ENCODE measurements around the gene KRT80.

DNA sequence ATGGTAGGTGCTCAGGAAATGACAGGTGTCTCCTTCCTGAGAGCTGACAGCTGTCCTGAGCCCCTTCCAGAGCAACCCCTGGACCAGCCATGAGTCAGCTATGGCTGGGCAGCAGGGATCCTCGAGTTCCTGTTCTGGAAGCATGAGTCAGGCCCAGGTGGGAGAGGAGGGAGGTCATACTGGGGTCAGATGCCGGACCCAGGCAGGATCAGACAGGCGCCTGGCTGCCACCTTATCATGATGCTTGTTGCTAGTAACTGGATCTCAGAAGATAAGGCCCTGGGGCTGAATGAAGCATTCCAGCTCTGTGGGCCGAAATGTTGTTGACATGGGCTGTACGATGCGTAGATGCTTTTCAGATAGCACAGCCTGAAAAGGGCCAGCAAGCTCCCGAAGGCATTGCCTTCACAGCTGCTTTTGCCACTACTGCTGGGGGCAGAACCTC is 23.8 kb upstream of the KRT80 start:
- TF ChIP-seq, protein P1, sequence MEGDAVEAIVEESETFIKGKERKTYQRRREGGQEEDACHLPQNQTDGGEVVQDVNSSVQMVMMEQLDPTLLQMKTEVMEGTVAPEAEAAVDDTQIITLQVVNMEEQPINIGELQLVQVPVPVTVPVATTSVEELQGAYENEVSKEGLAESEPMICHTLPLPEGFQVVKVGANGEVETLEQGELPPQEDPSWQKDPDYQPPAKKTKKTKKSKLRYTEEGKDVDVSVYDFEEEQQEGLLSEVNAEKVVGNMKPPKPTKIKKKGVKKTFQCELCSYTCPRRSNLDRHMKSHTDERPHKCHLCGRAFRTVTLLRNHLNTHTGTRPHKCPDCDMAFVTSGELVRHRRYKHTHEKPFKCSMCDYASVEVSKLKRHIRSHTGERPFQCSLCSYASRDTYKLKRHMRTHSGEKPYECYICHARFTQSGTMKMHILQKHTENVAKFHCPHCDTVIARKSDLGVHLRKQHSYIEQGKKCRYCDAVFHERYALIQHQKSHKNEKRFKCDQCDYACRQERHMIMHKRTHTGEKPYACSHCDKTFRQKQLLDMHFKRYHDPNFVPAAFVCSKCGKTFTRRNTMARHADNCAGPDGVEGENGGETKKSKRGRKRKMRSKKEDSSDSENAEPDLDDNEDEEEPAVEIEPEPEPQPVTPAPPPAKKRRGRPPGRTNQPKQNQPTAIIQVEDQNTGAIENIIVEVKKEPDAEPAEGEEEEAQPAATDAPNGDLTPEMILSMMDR (IDR thresholded peaks at IDR 0.05 in 8 of 11, conservative IDR thresholded peaks at IDR 0.05 in 3 of 11): no peak
- no peak for TF ChIP-seq POLR2A (IDR thresholded peaks at IDR 0.05)

Data from spleen (tissue), 7 donors.